B cell (primary cell): ENCODE measurements around the gene TREM1. TPM values are rescaled to one million over a fixed set of nuclear protein-coding genes. Genes with fewer than 3 reads are reported as not detected.
"Not testable (repeated sequence)": the region's sequence is repeated elsewhere in the genome, so short reads cannot be mapped to it uniquely, and the experiment has no call there.

Source experiments
- ATAC-seq: fragments of 200-7000 bp; cut with Tn5 transposase; one replicate; pipeline ENCODE4 v1.10.0; 2021; ENCODE audit warnings: low read depth, mild to moderate bottlenecking, moderate number of reproducible peaks, moderate library complexity
- CTCF ChIA-PET: fragments of 350-600 bp; sonication (Branson Sonifier 250); formaldehyde crosslinking; loops from one replicate; lab custom pipeline; 2021; ENCODE audit warnings: antibody characterized with exemption, inconsistent platforms; lab: Charles Lee
- POLR2A ChIA-PET: fragments of 350-600 bp; sonication (Branson Sonifier 250); formaldehyde crosslinking; loops from one replicate; lab custom pipeline; 2021; ENCODE audit warnings: antibody characterized with exemption; lab: Charles Lee
- DNase-seq: peaks from one replicate; pipeline ENCODE4 v3.0.0; 2013
- H2AFZ ChIP-seq: 2 replicates; pipeline ENCODE4 v1.6.1; 2012; ENCODE audit warnings: mild to moderate bottlenecking, low read depth, low read length; ENCODE audit not compliant: insufficient read depth, poor library complexity, severe bottlenecking
- H3K27ac ChIP-seq, 2 donors: 1 replicate in 1 of 2; 2 replicates in 1 of 2; pipeline ENCODE4 v1.5.1; 2012 to 2013; ENCODE audit warnings: low read length in 2 of 2, mild to moderate bottlenecking in 2 of 2, moderate library complexity in 1 of 2
- H3K27me3 ChIP-seq, 4 experiments: fragments of 200-600 bp in 1 of 4; sonication (generic) in 1 of 4; replicated peaks in 1 of 4; 1 replicate in 2 of 4; 2 replicates in 2 of 4; pipeline versions ENCODE4 v1.6.1 to v1.7.0; 2013 to 2016; ENCODE audit warnings: low read length in 3 of 4, mild to moderate bottlenecking in 2 of 4, mixed read lengths in 1 of 4, moderate library complexity in 1 of 4; ENCODE audit not compliant: insufficient read depth in 4 of 4, control insufficient read depth in 3 of 4; ENCODE audit errors: control extremely low read depth in 1 of 4
- H3K36me3 ChIP-seq, 2 experiments: replicated peaks in 1 of 2; 1 replicate in 1 of 2; 2 replicates in 1 of 2; pipeline versions ENCODE4 v1.6.1 to v1.7.1; 2013; ENCODE audit warnings: low read length in 1 of 2; ENCODE audit not compliant: insufficient read depth in 2 of 2, control insufficient read depth in 1 of 2; ENCODE audit errors: control extremely low read depth in 1 of 2, extremely low read depth in 1 of 2
- H3K4me1 ChIP-seq, 2 donors: fragments of 200-600 bp in 1 of 2; sonication (generic) in 1 of 2; 1 replicate in 1 of 2; 2 replicates in 1 of 2; pipeline versions ENCODE4 v1.5.1 to v1.6.1; 2013 to 2017; ENCODE audit warnings: low read length in 2 of 2; ENCODE audit not compliant: control insufficient read depth in 2 of 2, insufficient read depth in 2 of 2
- H3K4me2 ChIP-seq: replicated peaks from 2 replicates; pipeline ENCODE3; 2012; ENCODE audit warnings: mild to moderate bottlenecking, low read depth, low read length; ENCODE audit not compliant: poor library complexity, severe bottlenecking
- H3K4me3 ChIP-seq, 5 experiments: fragments of 200-600 bp in 1 of 5; sonication (generic) in 1 of 5; 1 replicate in 3 of 5; 2 replicates in 2 of 5; pipeline versions ENCODE4 v1.5.1 to v1.7.0; 2011 to 2016; ENCODE audit warnings: low read length in 4 of 5, mild to moderate bottlenecking in 4 of 5, low read depth in 2 of 5, control low read depth in 1 of 5, moderate library complexity in 1 of 5; ENCODE audit not compliant: insufficient read depth in 1 of 5; ENCODE audit errors: control extremely low read depth in 1 of 5, extremely low read depth in 1 of 5
- H3K79me2 ChIP-seq: fragments of 200-600 bp; sonication (generic); one replicate; pipeline ENCODE4 v1.6.0; 2016; ENCODE audit warnings: low read length; ENCODE audit not compliant: control insufficient read depth, insufficient read depth
- H3K9ac ChIP-seq: fragments of 200-600 bp; sonication (generic); 2 replicates; pipeline ENCODE4 v1.6.1; 2017; ENCODE audit warnings: mild to moderate bottlenecking, low read length, moderate library complexity
- H3K9me3 ChIP-seq, 3 donors: one replicate each; pipeline versions ENCODE4 v1.6.1 to v1.7.1; 2013; ENCODE audit warnings: low read length in 2 of 3; ENCODE audit not compliant: control insufficient read depth in 2 of 3, insufficient read depth in 1 of 3; ENCODE audit errors: control extremely low read depth in 1 of 3
- H4K20me1 ChIP-seq: 2 replicates; pipeline ENCODE4 v1.6.0; 2012; ENCODE audit warnings: mild to moderate bottlenecking, low read length; ENCODE audit not compliant: insufficient read depth, control insufficient read depth, poor library complexity, severe bottlenecking
- H3K27ac Mint-ChIP-seq: one replicate; pipeline ENCODE4 v1.8.0; 2021; ENCODE audit warnings: mixed read lengths
- H3K27me3 Mint-ChIP-seq: one replicate; pipeline ENCODE4 v1.8.0; 2021; ENCODE audit warnings: mixed read lengths
- H3K4me1 Mint-ChIP-seq: one replicate; pipeline ENCODE4 v1.8.0; 2021; ENCODE audit warnings: mixed read lengths
- H3K4me3 Mint-ChIP-seq: one replicate; pipeline ENCODE4 v1.8.0; 2021; ENCODE audit warnings: mixed read lengths
- H3K9me3 Mint-ChIP-seq: one replicate; pipeline ENCODE4 v1.8.0; 2022; ENCODE audit warnings: mixed read lengths; ENCODE audit not compliant: insufficient read depth
- EZH2 ChIP-seq: IDR thresholded peaks from 2 replicates; pipeline ENCODE4 v1.6.1; 2012; ENCODE audit warnings: borderline replicate concordance, low read depth, mild to moderate bottlenecking, moderate library complexity, low read length; ENCODE audit not compliant: insufficient read depth, poor library complexity, severe bottlenecking
- WGBS: methylation state at CpG from one replicate; pipeline ENCODE4 v1.1.5; 2013; ENCODE audit warnings: missing lambda C conversion rate; ENCODE audit not compliant: insufficient coverage; 5-methylcytosine and 5-hydroxymethylcytosine counted together
- intact Hi-C: fragments of 100-400 bp; cut with micrococcal nuclease; formaldehyde crosslinking; loops from one replicate; pipeline ENCODE4 v1.10.0; 2022
- polyA plus RNA-seq: library from polyadenylated mRNA; depleted of rRNA; stranded (reverse); fragments of >200 nt; gene quantifications from 2 replicates; pipeline ENCODE4 v1.2.3, GENCODE V29; 2012
- total RNA-seq, 2 donors: library from RNA; stranded (reverse); fragments of 120-200 nt in 1 of 2; gene quantifications; 1 replicate in 1 of 2; 2 replicates in 1 of 2; pipeline versions ENCODE4 v1.2.3 to v1.2.4, GENCODE V29; 2013 to 2022
- TF ChIP-seq, protein P1 (sequence below): fragments of 200-600 bp; IDR thresholded peaks from one replicate; pipeline ENCODE4 v1.8.0; 2022; ENCODE audit warnings: antibody characterized with exemption, mild to moderate bottlenecking

TREM1 gene
- total and polyA plus RNA-seq, 2 donors (not counting 1 experiment from before 2014, with no cell fraction given), result 1.9 TPM; not detected in 1

DNA sequence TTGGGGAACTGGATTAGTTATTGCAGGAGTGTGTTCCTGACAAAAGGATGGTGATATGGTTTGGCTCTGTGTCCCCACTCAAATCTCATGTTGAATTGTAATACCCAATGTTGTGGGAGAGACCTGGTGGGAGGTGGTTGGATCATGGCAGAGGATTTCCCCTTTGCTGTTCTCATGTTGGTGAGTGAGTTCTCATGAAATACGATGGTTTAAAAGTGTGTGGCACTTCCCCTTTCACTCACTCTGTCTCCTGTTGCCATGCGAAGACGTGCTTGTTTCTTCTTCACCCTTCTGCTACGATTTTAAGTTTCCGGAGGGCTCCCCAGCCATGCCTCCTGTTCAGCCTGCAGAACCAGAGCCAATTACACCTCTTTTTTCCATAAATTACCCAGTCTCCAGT is 16.2 kb upstream of the TREM1 start:
- Histone ChIP-seq H3K9me3 (peaks cover 0 to 4% (median 0%) of the 10 kb centered on the region in 3 donors), H3K4me3 (no peak overlapping the region), H4K20me1 (no peaks in the 10 kb centered on the region), H3K79me2 (no peaks in the 10 kb centered on the region), H3K4me2 (peak overlapping the region; percentile 47), H3K36me3 (no peaks in the 10 kb centered on the region), H3K27me3 (no peaks in the 10 kb centered on the region), H2AFZ (peak overlapping the region; percentile 59), H3K27ac (peak overlapping the region; percentile 50 to 73), H3K9ac (no peak overlapping the region), H3K4me1 (peaks cover 37 to 42% of the 10 kb centered on the region in 2 donors)
- peaks cover 65% of the 10 kb centered on the region for H3K4me1 Mint-ChIP-seq
- H3K9me3 Mint-ChIP-seq, result peaks cover 10% of the 10 kb centered on the region
- ATAC-seq, result peak; percentile 77
- no CpG with 5 or more reads among the region's 5 CpGs for WGBS
- no peaks in the 10 kb centered on the region for H3K27me3 Mint-ChIP-seq
- DNase-seq, result peak; percentile 70
- TF ChIP-seq, protein P1, sequence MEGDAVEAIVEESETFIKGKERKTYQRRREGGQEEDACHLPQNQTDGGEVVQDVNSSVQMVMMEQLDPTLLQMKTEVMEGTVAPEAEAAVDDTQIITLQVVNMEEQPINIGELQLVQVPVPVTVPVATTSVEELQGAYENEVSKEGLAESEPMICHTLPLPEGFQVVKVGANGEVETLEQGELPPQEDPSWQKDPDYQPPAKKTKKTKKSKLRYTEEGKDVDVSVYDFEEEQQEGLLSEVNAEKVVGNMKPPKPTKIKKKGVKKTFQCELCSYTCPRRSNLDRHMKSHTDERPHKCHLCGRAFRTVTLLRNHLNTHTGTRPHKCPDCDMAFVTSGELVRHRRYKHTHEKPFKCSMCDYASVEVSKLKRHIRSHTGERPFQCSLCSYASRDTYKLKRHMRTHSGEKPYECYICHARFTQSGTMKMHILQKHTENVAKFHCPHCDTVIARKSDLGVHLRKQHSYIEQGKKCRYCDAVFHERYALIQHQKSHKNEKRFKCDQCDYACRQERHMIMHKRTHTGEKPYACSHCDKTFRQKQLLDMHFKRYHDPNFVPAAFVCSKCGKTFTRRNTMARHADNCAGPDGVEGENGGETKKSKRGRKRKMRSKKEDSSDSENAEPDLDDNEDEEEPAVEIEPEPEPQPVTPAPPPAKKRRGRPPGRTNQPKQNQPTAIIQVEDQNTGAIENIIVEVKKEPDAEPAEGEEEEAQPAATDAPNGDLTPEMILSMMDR, result no peak
- no peak for TF ChIP-seq EZH2
- peak overlapping the region; percentile 88 for H3K27ac Mint-ChIP-seq
- POLR2A ChIA-PET, result no interaction called here
- CTCF ChIA-PET, result no interaction called here
- H3K4me3 Mint-ChIP-seq, result peak overlapping the region; percentile 42
- intact Hi-C loops, result loop anchor here (1.0 kb wide), 1 partner anchor 23 kb away; no protein-coding TSS in a partner anchor

DNA sequence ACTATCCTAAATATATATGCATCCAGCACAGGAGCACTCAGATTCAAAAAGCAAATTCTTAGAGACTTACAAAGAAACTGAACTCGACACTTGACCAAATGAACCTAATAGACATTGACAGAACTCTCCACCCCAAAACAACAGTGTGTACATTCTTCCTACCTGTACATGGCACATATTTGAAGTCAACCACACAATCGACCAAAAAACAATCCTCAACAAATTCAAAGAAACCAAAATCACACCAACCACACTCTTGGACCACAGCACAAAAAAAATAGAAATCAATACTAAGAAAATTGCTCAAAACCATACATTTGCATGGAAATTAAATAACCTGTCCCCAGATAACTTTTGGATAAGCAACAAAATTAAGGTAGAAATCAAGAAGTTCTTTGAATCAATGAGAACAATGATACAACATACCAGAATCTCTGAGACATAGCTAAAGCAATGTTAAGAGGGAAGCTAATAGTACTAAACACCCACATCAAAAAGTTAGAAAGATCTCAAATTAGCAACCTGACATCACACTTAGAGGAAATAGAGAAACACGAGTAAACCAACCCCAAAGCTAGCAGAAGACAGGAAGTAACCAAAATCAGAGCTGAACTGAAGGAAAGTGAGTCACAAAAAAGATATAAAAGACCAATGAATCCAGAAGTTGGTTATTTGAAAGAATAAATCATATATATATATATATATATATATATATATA is 12.5 kb upstream of the TREM1 start:
- Mint-ChIP-seq H3K27me3 (no peaks in the 10 kb centered on the region), H3K9me3 (peaks cover 13% of the 10 kb centered on the region), H3K4me1 (peaks cover 54% of the 10 kb centered on the region), H3K4me3 (peak overlapping the region; percentile 38), H3K27ac (peak overlapping the region; percentile 84)
- Histone ChIP-seq H3K9me3 (peaks cover 0 to 4% (median 0%) of the 10 kb centered on the region in 3 donors), H4K20me1 (no peaks in the 10 kb centered on the region), H3K4me1 (peaks cover 25 to 32% of the 10 kb centered on the region in 2 donors), H3K9ac (peak overlapping the region; percentile 39), H2AFZ (peak overlapping the region; percentile 57), H3K4me3 (peak overlapping the region in 3 of 5 experiments; percentile 3 to 48 (median 34)), H3K4me2 (peak overlapping the region; percentile 53), H3K36me3 (no peaks in the 10 kb centered on the region), H3K27ac (peak overlapping the region; percentile 60 to 81), H3K27me3 (no peaks in the 10 kb centered on the region), H3K79me2 (peaks cover 9% of the 10 kb centered on the region)
- ChIA-PET POLR2A (no interaction called here), CTCF (interaction anchor here (0.7 to 1.6 kb wide), 5 partner anchors 8 to 70 kb away, joined by 3 to 7 read pairs (median 4); no protein-coding TSS in a partner anchor)
- intact Hi-C loops, result no loop called here
- ATAC-seq (peak; percentile 66), DNase-seq (peak; percentile 64)
- 67% methylated on average over 2 of the region's 3 CpGs for WGBS
- TF ChIP-seq, protein P1, result no peak
- TF ChIP-seq EZH2, result no peak

DNA sequence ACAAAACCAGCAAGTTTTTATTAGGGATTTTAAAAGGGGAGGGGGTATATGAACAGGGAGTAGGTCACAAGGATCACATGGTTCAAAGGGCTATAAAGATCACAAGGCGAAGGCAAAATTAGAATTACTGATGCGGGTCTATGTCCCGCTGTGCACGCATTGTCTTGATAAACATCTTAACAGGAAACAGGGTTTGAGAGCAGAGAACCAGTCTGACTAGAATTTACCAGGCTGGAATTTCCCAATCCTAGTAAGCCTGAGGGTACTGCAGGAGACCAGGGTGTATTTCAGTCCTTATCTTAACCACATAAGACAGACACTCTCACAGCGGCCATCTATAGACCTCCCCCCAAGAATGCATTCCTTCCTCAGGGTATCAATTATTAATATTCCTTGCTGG is 10.8 kb upstream of the TREM1 start:
- H3K27me3 ChIP-seq, H3K27ac ChIP-seq, ATAC-seq, H3K4me3 ChIP-seq, H3K9me3 ChIP-seq, H2AFZ ChIP-seq, intact Hi-C loops, H4K20me1 ChIP-seq, H3K4me3 Mint-ChIP-seq, H3K27ac Mint-ChIP-seq, H3K79me2 ChIP-seq, H3K4me2 ChIP-seq, H3K27me3 Mint-ChIP-seq, H3K36me3 ChIP-seq, DNase-seq, H3K9me3 Mint-ChIP-seq, POLR2A ChIA-PET, H3K9ac ChIP-seq: not testable (repeated sequence)
- peaks cover 49% of the 10 kb centered on the region for H3K4me1 Mint-ChIP-seq
- CTCF ChIA-PET, result interaction anchor here (1.4 kb wide), 1 partner anchor 10 kb away, joined by 4 read pairs; no protein-coding TSS in a partner anchor
- 78% methylated on average over 4 of the region's 5 CpGs for WGBS
- H3K4me1 ChIP-seq, result peaks cover 19 to 24% of the 10 kb centered on the region in 2 donors
